A673 (cell line): Measurements from ENCODE around the gene TRIM41. TPM values are rescaled to one million over a fixed set of nuclear protein-coding genes. Genes with fewer than 3 reads are reported as not detected.

Experiments
- BruUV-seq: library from RNA; stranded (reverse); fragments of 400-500 nt; replicated peaks from 2 replicates; lab custom pipeline; 2021; lab: Mats Ljungman, UMichigan
- CTCF ChIA-PET: fragments of 300-600 bp; sonication (Branson Sonifier 250); formaldehyde crosslinking; loops from one replicate; lab custom pipeline; 2022; ENCODE audit warnings: antibody characterized with exemption; lab: Charles Lee
- POLR2A ChIA-PET: fragments of 300-600 bp; sonication (Branson Sonifier 250); formaldehyde crosslinking; loops from one replicate; lab custom pipeline; 2022; ENCODE audit warnings: antibody characterized with exemption; ENCODE audit not compliant: low non-redundant PET; lab: Charles Lee
- DNase-seq: peaks from one replicate; pipeline ENCODE4 v3.0.0-alpha.2; 2015; ENCODE audit warnings: low spot score
- H3K27ac ChIP-seq: fragments of 200-600 bp; sonication (generic); 2 replicates; pipeline ENCODE4 v1.5.1; 2016; ENCODE audit warnings: mixed run types, low read depth, mild to moderate bottlenecking, mixed read lengths, antibody characterized with exemption, low read length; ENCODE audit not compliant: poor library complexity, severe bottlenecking
- H3K27me3 ChIP-seq: fragments of 200-600 bp; sonication (generic); replicated peaks from 2 replicates; pipeline ENCODE4 v1.6.1; 2017; ENCODE audit warnings: mixed run types, low read depth, mild to moderate bottlenecking, mixed read lengths, antibody characterized with exemption, low read length; ENCODE audit not compliant: insufficient read depth, poor library complexity
- H3K36me3 ChIP-seq: fragments of 200-600 bp; sonication (generic); 2 replicates; pipeline ENCODE4 v1.6.1; 2016; ENCODE audit warnings: mixed run types, mild to moderate bottlenecking, mixed read lengths, antibody characterized with exemption, low read length; ENCODE audit not compliant: insufficient read depth, poor library complexity, severe bottlenecking
- H3K4me1 ChIP-seq: fragments of 200-600 bp; sonication (generic); 2 replicates; pipeline ENCODE4 v1.6.1; 2017; ENCODE audit warnings: mixed run types, mild to moderate bottlenecking, mixed read lengths, antibody characterized with exemption, low read length; ENCODE audit not compliant: insufficient read depth, poor library complexity, severe bottlenecking
- H3K4me3 ChIP-seq: fragments of 200-600 bp; sonication (generic); 2 replicates; pipeline ENCODE4 v1.5.1; 2016; ENCODE audit warnings: low read depth, mixed run types, mild to moderate bottlenecking, mixed read lengths, low read length; ENCODE audit not compliant: poor library complexity, severe bottlenecking
- H3K9me3 ChIP-seq: fragments of 200-600 bp; sonication (generic); 2 replicates; pipeline ENCODE4 v1.6.1; 2016; ENCODE audit warnings: mixed run types, low read depth, mild to moderate bottlenecking, mixed read lengths, antibody characterized with exemption, low read length; ENCODE audit not compliant: poor library complexity, severe bottlenecking
- CTCF ChIP-seq: fragments of 300-800, 200-600 bp; sonication (generic); conservative IDR thresholded peaks from 2 replicates; pipeline ENCODE4 v1.5.1; 2017; ENCODE audit warnings: low read depth, mild to moderate bottlenecking, antibody characterized with exemption, low read length, moderate library complexity, mixed read lengths
- EZH2 ChIP-seq: fragments of 200-600 bp; sonication (generic); IDR thresholded peaks from 2 replicates; pipeline ENCODE4 v1.6.1; 2017; ENCODE audit warnings: borderline replicate concordance, low read depth, mild to moderate bottlenecking, mixed read lengths, antibody characterized with exemption, low read length; ENCODE audit not compliant: poor library complexity, severe bottlenecking
- intact Hi-C: fragments of 100-400 bp; cut with micrococcal nuclease; formaldehyde crosslinking; loops from one replicate; pipeline ENCODE4 v1.10.0; 2022; ENCODE audit not compliant: unreplicated experiment
- total RNA-seq: library from RNA; stranded (reverse); gene quantifications from 2 replicates; pipeline ENCODE4 v1.2.3, GENCODE V29; 2021

The TRIM41 gene
- total RNA-seq, 1 experiment from 2014 or later = 24.6 TPM

GRCh38 chr5:181186022-181186421 lies 37.1 kb upstream of the TRIM41 start:
- no peak overlapping the region for H3K4me3 ChIP-seq
- no peaks in the 10 kb centered on the region for H3K36me3 ChIP-seq
- POLR2A ChIA-PET = no interaction called here
- H3K4me1 ChIP-seq = peaks cover 6% of the 10 kb centered on the region
- no TSS peak for BruUV-seq
- intact Hi-C loops = no loop called here
- H3K27ac ChIP-seq = no peak overlapping the region
- H3K27me3 ChIP-seq = no peaks in the 10 kb centered on the region
- no peaks in the 10 kb centered on the region for H3K9me3 ChIP-seq
- DNase-seq = no peak
- TF ChIP-seq CTCF = no peak
- TF ChIP-seq EZH2 = no peak
- CTCF ChIA-PET = no interaction called here

GRCh38 chr5:181186986-181187499 lies 36.0 kb upstream of the TRIM41 start:
- peak overlapping the region; percentile 71 for H3K4me3 ChIP-seq
- no peak for DNase-seq
- H3K27me3 ChIP-seq = no peaks in the 10 kb centered on the region
- H3K4me1 ChIP-seq = peaks cover 6% of the 10 kb centered on the region
- no peaks in the 10 kb centered on the region for H3K9me3 ChIP-seq
- no TSS peak for BruUV-seq
- intact Hi-C loops = no loop called here
- ChIA-PET POLR2A (interaction anchor here (0.6 kb wide), 1 partner anchor 9 kb away, joined by 4 read pairs; no protein-coding TSS in a partner anchor), CTCF (no interaction called here)
- TF ChIP-seq EZH2 (no peak), CTCF (no peak)
- H3K36me3 ChIP-seq = no peaks in the 10 kb centered on the region
- no peak overlapping the region for H3K27ac ChIP-seq

GRCh38 chr5:181187500-181188213 lies 35.4 kb upstream of the TRIM41 start:
- H3K27ac ChIP-seq = peak overlapping the region; percentile 62
- TF ChIP-seq CTCF (peak; percentile 28; the same call in 1 of the 2 replicates), EZH2 (no peak)
- DNase-seq = peak; percentile 86
- no peaks in the 10 kb centered on the region for H3K27me3 ChIP-seq
- ChIA-PET CTCF (no interaction called here), POLR2A (no interaction called here)
- no peaks in the 10 kb centered on the region for H3K36me3 ChIP-seq
- intact Hi-C loops = loop anchor here (1.0 kb wide), 1 partner anchor 20 kb away; no protein-coding TSS in a partner anchor
- H3K9me3 ChIP-seq = no peaks in the 10 kb centered on the region
- BruUV-seq = no TSS peak
- H3K4me3 ChIP-seq = peak overlapping the region; percentile 71
- H3K4me1 ChIP-seq = peaks cover 6% of the 10 kb centered on the region
